ENCODE measurements around the gene TLX1.

Gene TLX1

DNA sequence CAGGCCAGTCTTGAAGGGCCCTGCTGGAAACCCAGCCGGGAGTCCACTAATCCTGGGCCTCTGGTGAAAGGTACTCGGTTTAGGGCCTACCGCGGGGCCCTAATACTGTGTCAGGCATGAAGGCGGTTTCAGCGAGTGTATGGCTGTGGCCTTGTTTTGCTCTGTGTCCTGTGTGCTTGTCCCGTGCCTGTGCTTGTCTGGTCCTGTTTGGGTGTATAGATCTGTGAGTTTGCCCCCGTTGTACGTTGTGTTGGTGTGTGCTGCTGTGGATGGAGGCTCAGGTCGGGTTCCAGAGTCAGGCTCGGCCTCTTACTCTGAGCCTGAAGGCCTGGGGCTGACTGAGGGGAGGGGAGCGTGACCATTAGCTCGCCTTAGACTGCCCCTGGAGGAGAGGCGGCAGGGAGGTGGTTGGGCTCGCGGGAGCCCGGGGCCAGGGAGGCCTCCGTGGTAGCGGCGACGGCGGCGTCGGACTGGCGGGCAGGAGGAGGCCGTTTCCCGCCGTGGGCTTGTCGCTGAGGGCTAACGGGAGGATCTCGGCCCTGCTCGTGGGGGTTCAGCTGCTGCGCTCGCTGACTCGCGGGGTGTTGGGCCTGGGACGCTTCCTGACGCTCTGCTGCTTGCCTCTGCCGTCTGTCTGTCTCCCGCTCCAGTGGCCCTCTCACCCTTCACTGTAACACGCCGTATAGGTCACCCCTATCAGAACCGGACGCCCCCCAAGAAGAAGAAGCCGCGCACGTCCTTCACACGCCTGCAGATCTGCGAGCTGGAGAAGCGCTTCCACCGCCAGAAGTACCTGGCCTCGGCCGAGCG is 2.6 kb downstream of the TLX1 start:
- DNase-seq (ENCODE audit: low read depth in 1 of 2, low spot score in 1 of 2): no peak

DNA sequence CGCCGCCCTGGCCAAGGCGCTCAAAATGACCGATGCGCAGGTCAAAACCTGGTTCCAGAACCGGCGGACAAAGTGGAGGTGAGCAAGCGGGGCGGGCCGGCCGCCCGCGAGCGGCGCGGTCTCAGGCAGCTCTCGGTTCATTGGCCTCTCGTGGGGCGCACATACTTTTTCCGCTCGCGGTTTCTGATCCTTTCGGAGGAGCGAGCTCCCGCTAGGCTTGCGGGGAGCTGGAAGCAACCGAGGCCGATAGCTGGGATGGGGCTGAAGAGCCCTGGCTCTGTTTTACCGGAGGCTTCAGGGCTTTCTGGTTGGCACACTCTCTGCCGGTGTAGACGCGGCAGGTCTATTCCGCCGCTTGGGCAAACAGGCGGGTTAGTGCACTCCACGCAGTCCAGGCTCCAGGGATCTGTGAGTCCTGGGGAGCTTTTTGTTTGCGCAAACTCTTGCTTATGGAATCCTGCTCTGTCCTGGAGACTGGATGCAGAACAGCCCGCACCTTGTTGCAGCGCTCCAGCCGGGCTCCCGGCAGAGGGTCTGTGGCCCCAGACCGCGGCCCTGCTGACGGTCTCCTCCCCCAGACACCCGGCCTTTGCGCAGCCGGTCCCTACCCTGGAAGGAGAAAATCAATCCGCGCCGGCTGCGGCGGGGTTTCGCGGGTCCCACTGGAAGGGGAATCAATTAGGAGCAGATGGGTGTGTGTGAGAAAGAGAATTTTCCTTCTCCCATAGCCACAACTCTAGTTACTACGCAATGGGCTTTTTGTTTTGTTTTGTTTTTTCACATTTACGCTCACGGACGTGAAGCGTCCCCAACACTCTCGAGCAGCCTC is 3.4 kb downstream of the TLX1 start:
- no peak for DNase-seq (ENCODE audit: low read depth in 1 of 2, low spot score in 1 of 2)

DNA sequence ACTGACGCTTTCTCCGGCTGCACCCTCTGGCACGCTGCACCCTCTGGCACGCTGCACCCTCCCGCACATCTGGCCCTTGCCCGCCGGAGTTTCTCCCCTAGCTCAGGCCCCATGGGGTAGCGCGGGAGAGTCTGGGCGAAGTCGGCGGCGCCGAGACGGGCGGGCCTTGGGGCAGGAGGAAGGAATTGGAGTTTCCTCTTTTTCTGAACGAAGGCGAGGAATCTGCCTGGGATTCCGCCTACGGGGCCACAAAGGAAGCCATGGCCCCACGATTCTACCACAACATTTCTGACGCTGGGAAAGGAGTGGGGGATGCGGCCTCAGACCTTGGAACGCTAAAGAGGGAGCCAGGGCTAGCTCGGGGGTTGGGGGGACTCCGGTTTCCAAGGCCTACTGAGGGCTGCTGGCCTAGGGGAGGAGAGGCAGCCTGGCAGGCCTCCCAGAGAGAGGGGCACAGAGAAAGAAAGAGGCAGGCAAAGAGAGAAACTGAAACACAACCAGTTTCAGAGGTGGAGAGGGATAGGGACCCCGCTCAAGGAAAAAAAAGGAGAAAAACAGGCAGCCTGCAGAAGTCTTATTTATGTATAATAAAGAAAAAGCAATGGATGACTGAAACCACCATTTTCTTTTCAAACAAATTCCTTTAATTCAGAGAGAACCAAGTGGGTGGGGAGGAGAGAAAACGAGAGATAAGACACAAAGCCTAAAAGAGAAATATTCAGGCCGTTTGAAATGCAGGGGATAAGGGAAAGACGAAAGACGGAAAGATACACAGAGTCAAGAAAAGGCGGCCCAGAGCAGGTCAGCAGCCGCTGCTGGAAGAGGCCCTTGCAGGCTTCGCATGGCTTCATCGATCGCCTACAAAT is 4.3 kb downstream of the TLX1 start:
- DNase-seq (ENCODE audit: low read depth in 1 of 2, low spot score in 1 of 2): no peak

DNA sequence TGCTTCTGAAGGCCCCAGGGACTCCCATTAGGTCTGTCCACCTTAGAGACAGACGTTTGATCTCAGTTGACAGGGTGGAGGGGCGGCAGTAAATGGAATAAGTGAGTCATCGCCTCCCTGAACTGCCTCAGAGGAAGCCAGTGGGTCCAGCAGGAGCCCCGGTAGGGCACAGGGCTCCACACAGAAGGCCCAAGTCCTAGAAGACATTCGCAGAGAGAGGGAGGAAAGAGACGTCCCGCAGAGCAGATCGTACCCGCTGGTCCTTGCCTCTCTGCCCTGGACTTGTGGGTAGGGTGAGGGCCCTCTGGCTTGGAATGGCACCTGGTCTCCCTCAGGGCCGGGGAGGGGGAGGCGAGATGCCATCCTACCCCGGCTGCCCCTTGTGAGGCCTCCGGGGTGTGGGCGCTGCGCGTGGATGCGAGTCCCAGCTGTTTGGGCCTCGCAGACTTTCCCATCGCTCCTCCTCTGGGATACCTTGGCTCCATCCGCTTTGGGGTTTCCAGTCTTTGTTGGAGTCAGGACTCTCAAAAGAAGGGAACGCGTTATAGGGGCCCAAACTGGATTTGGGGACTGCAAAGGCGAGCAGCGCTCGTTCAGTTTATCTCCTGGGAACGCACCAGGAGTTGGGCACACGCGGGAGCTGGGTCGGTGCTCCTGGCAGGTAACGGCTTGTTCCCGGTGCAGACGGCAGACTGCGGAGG is 5.1 kb downstream of the TLX1 start:
- DNase-seq (ENCODE audit: low read depth in 1 of 2, low spot score in 1 of 2): no peak

DNA sequence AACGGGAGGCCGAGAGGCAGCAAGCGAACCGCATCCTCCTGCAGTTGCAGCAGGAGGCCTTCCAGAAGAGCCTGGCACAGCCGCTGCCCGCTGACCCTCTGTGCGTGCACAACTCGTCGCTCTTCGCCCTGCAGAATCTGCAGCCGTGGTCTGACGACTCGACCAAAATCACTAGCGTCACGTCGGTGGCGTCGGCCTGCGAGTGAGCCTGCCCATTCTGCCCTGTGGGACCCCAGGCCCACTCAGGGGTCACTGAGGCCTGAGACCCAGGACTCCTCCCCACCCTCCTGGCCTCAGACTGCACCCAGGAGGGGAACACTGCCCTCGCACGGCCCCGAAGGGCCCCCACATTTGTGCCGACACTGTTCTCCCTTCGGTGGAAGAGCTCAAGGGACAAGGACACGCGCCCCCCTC is 5.6 kb downstream of the TLX1 start:
- DNase-seq (ENCODE audit: low read depth in 1 of 2, low spot score in 1 of 2): no peak

DNA sequence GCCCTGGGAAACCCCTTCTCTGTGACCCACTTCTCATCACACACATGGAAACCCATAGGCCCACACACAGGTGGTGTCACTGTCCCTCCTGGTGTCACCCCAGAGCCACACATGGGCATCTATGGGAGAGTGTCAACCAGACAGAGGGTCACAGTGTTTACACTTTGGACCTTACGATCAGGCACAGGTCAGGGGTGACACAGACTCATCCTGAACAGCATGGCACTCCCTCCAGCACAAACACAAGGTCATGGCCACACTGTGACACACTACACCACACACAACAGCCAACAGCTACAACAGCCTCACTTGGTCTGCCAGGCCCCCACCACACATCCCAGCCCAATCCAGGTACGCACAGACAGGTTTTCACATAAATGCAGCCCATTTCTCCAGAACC is 6.2 kb downstream of the TLX1 start:
- DNase-seq (ENCODE audit: low read depth in 1 of 2, low spot score in 1 of 2): no peak

DNA sequence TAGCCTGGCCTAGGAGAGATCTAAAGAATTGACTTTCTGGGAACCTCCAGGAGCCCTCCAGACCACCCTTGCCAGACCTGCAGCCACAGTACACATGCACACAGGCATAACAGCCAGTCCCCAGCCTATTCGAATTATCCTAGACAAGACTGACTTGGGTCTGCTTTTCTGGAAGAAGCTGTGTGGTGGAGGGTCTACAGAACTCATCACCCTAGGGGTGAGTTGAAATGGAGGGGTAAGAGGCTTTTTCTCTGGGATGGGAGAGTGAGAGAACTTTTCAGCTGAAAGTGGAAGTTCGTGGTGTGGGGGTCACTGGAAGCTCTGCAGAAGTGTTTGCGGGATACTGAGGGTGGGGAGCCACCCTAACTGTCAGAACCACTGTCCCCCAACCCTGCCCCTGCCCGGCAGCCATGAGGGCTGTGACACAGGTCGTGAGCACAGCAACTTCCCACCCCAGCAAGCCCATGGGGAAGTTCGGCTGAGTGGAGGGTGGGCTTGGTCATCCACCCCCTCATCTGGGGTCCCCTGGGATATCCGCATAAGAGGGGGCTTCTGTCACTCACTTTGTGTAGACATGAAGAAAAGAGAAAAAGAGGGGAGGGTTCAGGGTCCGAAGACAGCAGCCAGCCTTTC is 7.8 kb downstream of the TLX1 start:
- DNase-seq (ENCODE audit: low read depth in 1 of 2, low spot score in 1 of 2): no peak

DNA sequence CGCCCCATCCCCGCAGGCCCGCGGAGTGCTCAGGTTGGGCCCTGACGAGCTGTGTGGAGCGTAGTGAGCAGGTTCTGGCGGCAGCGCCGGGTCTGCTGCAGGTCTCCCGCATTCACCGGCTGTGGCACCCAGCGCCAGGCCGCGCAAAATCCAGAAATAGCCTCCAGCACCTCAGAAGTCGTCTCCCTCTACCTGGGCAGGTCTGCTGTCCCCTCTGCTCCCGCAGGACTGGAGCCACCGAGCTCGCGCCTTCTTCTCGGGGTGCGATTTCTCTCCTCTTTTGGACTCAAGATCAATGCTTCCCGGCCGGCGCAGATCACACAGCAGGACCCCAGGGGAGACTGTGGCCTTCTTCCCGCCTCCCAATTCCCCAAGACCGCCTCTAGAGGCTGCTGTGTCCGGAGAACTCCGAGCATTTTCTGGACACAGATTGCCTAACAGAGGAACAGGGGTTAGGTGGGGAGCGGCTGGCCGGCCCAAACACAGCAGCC is 8.4 kb downstream of the TLX1 start:
- no peak for DNase-seq (ENCODE audit: low read depth in 1 of 2, low spot score in 1 of 2)

DNA sequence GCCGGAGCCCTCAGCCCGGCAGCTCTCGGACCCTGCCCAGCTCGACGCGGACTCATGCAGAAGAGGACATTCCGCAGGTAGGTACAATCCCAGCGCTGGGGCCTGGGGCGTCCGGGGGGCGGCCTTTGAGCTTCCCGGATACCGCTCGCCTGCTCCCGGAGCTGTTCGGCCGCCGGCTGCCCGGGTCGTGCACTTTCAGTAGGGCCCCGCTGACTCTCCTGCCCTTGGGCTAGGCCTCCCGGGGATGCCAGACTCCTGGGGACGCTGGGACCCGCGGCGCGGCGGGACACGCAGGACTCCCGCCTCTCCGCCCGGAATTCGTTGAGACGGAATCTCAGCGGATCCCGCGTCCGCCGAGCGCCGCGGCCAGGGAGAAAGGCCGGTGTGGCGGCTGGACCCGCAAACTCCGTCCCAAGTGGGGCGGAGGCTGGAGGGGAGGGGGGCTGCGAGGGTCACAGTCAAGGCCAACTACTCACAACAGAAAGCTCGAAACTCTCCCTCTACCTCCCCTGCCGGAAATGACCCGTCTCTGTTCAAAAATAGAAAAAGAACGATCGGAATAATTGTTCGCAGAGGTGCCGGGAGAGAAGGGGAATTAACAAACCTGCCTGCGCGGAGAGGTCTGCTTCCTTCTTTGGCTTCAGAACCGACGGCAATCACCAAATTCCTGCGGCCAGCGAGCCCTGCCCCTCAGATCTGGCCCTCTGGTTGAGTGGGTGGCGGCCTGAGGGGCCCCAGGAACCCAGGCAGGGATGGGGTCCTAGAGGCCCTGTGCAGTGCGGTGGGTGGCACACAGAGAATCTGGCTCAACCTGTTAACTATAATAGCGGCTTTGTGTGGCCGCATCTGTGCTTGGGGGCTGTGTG is 9.2 kb downstream of the TLX1 start:
- DNase-seq (ENCODE audit: low read depth in 1 of 2, low spot score in 1 of 2): no peak

DNA sequence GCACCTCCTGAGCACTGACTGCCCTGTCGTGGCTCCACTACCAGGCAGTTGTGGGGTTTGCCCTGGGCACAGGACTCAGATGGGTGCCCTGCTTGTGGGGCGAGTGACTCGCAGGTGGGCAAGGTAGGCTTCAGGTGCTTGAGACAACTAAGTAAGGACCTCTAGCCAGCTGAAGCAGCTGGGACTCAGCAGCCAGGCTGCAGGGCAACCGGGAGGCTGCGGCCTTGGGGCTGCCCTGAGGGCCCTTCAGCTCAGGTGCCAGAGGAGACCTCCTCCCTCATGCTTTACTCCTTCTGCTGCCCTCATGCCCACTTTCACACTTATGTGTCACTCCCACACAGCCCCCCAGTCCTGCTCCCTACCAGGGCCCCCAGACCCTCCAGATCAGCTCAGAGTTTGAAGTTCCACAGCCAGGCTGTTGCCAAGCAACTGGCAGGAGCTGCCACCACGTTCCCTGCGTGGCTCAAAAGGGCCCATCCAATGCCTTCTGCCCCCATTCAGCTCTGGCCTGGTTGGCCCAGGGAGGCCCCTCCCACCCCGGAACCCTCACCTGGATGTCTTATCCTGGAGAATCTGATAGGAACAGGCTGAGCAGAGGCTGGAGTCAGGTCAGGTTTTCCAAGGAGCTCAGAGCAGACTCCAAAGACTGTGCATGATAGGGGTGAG is 10.0 kb downstream of the TLX1 start:
- DNase-seq (ENCODE audit: low read depth in 1 of 2, low spot score in 1 of 2): no peak

DNA sequence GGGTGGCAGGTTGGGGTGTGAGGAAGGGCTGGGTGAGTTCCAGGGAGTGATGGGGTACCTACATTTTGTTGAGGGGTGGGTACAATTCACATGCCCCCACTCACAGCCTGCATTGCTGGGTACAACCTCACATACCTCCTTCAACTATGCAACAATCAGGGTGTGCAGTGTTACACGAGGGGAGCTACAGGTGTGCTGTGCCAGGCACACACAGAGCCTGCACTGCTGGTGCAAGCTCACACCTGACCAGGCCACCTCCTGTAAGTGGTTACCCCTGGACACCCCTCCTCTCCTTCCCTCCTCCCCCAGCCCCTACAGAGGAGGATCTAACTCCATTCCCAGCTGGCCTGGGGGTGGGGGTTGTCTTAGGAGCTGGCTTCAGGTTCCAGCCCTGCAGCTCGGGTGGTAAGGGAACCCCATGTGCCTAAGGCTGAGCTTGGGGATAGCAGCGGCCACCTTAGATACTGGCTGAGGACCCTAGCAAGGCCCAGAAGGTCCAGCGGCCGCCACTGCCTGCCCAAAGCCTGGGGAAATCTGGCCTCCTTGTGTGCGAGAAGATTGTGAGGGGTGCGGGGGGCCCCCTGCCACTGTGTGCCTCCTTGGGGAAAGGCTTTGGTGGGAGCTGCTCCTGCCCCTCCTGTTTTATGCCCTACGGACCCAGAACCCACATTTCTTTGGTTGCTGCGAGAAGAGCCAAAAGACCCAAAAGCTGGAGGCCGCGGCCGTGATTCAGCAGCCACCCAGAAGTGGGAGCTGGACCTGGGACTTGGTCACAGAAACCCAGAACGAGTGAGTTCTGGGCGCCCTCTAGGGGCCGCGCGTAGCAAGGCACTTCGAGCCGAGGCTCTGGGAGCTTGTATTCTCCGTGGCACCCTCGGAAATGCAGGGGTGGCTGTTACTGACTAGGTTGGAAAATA is 10.8 kb downstream of the TLX1 start:
- peak; percentile 77 to 78 for DNase-seq (ENCODE audit: low read depth in 1 of 2, low spot score in 1 of 2)

DNA sequence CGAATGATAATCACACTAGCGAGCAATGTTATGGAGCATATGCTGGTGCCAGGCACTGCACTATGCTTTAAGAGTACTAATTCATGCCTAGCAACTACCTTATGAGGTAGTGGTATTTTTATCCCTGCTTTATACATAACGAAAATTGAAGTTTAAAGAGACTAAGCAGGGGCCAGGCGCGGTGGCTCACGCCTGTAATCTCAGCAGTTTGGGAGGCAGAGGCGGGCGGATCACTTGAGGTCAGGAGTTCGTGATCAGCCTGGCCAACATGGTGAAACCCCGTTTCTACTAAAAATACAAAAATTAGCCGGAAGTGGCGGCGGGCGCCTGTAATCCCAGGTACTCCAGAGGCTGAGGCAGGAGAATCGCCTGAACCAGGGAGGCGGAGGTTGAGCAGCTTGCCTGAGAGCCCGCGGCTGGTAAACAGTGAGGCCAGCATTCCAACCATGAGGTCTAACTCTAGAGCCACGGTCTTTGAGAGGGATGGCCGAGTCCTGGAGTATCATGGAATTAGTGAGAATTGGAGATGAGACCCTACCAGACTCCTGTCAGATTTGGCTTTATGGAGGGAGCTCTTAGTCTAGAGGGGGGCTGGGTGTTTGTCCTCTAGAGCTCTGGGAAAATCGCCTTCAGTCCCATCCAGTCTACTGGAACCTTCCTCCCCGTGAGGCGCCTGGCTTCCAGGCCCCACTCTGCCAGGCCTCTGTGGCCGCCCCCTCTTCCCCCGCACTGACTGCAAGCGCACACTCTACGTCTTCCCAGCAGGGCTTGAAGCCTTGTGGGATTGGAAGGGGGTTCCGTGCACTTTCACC is 11.6 kb downstream of the TLX1 start:
- DNase-seq (ENCODE audit: low read depth in 1 of 2, low spot score in 1 of 2): no peak

DNA sequence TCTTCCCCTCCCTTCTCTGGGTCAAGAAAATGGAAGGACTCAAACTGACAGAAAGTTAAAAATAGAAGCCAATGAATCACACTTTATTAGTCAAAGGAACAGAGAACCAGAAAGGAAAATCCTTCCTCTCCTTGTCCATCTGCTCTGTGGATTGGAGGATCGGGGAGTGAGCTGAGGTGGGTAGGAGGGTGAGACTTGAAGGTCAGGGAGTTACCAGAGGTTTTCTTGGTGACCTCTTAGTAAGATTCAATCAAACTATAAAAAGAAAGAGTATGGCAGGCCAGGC is 12.2 kb downstream of the TLX1 start:
- DNase-seq (ENCODE audit: low read depth in 1 of 2, low spot score in 1 of 2): no peak

DNA sequence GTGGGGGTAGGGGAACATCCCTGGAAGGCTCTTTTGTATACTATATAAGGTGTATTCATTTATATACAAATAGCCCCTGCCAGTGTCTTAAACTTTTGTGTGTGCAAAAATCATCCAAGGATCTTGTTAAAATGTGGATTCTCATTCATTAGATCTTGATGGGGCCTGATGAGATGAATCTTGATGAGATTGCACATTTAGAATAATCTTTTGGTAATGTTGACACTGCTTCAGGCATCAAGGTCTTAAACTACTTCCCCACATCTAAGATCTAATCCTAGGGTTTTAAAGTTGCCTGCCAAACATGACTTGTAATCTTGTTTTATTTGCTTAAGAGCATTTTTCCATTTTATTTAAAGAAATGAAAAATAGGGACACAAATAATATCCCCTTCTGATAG is 13.0 kb downstream of the TLX1 start:
- DNase-seq (ENCODE audit: low read depth in 1 of 2, low spot score in 1 of 2): no peak

DNA sequence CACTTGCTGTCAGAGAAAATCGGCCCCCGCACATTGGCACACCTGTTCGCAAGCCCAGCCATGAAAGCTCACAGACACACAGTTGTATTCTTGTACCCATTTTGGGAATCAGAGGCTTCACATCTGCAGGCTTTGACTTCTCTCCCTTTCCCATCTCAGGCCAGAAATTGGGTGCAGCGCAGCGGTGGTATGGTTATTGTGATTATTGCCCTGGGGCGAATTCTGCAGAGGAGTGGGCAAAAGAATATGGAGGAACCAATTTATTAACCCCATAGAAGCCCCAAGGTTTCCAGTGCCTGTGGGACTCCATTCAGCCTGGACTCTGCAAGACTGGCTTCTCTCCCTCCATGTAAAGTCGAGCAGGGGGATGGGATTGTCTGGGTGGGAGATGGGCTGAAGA is 14.0 kb downstream of the TLX1 start:
- DNase-seq (ENCODE audit: low read depth in 1 of 2, low spot score in 1 of 2): no peak

DNA sequence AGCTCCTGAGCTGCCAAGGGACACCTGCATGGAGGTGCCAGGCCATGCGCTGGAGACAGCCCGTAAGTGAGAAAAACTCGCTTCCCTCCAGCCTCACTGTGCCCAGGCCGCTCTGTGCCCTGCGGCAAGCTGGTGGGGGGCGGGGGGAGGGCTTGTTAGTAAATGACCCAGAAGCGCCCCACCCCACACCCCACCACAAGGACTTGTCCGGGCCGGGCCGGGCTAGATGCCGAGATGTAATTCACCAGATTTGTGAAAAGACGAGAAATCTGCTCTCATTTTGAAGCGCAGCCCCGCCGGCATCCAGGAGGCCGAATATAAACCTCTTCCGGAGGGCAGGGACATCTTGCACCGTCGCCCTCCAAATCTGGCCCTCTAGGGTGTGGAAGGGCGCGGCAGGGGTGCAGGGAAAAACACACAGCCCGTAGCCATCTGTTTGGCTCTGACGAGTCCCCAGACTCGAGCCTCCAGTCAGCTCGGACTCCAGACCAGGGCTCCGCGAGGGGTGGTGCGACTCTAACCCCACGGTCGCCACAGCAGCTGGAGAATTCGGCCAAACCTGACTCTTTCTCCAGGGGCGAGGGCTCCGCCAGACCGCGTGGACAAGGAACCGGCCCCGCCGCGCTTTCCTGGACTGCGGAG is 14.8 kb downstream of the TLX1 start:
- no peak for DNase-seq (ENCODE audit: low read depth in 1 of 2, low spot score in 1 of 2)

Measured in activated CD4-positive, alpha-beta T cell treated with anti-CD3 and anti-CD28 coated beads, Interleukin-2, amount 50 U/mL, for 24 hours (primary cell).